H1 (cell line): ENCODE results near the gene DENND2D. TPM values are rescaled to one million over a fixed set of nuclear protein-coding genes. Genes with fewer than 3 reads are reported as not detected.

Source experiments
- CTCF ChIA-PET: fragments of 300-600 bp; sonication (Branson Sonifier 250); formaldehyde crosslinking; loops from one replicate; lab custom pipeline; 2021; ENCODE audit not compliant: partially characterized antibody; lab: Charles Lee
- POLR2A ChIA-PET: fragments of 300-600 bp; sonication (Branson Sonifier 250); formaldehyde crosslinking; loops from one replicate; lab custom pipeline; 2021; ENCODE audit warnings: inconsistent platforms; ENCODE audit not compliant: partially characterized antibody; lab: Charles Lee
- DNase-seq, 2 experiments: peaks; one replicate each; pipeline versions ENCODE4 v3.0.0 to v3.0.0-alpha.2; 2010 to 2022; ENCODE audit warnings: low spot score in 2 of 2, low read depth in 1 of 2, mixed read lengths in 1 of 2
- FAIRE-seq: peaks from 2 replicates; lab custom pipeline; 2011; peaks lifted over from hg19 to GRCh38; lab: Jason Lieb, UNC
- H2AFZ ChIP-seq: 2 replicates; pipeline ENCODE4 v1.8.1; 2012; ENCODE audit warnings: low read length, inconsistent platforms
- H2AK5ac ChIP-seq: 2 replicates; pipeline ENCODE4 v1.6.1; 2013; ENCODE audit warnings: low read depth, low read length
- H2BK120ac ChIP-seq: replicated peaks from 2 replicates; pipeline ENCODE3; 2013; ENCODE audit warnings: low read depth, low read length, inconsistent platforms
- H2BK12ac ChIP-seq: 2 replicates; pipeline ENCODE4 v1.6.1; 2013; ENCODE audit warnings: low read depth, low read length
- H2BK15ac ChIP-seq: 2 replicates; pipeline ENCODE4 v1.6.1; 2013; ENCODE audit warnings: low read length
- H2BK20ac ChIP-seq: 2 replicates; pipeline ENCODE4 v1.6.1; 2013; ENCODE audit warnings: low read length
- H2BK5ac ChIP-seq: 2 replicates; pipeline ENCODE4 v1.6.1; 2013; ENCODE audit warnings: low read depth, low read length
- H3K14ac ChIP-seq: 2 replicates; pipeline ENCODE4 v1.6.1; 2013; ENCODE audit warnings: inconsistent platforms; ENCODE audit not compliant: insufficient read length
- H3K18ac ChIP-seq: 2 replicates; pipeline ENCODE4 v1.6.1; 2013; ENCODE audit warnings: low read length; ENCODE audit errors: extremely low read depth
- H3K23ac ChIP-seq: 2 replicates; pipeline ENCODE4 v1.6.1; 2013; ENCODE audit warnings: inconsistent platforms; ENCODE audit not compliant: insufficient read length
- H3K23me2 ChIP-seq: 2 replicates; pipeline ENCODE4 v1.6.1; 2013; ENCODE audit warnings: low read depth, low read length
- H3K27ac ChIP-seq: 2 replicates; pipeline ENCODE4 v1.6.1; 2011; ENCODE audit warnings: low read depth, low read length, inconsistent platforms
- H3K27me3 ChIP-seq, 4 experiments: replicated peaks in 1 of 4; 1 replicate in 1 of 4; 2 replicates in 3 of 4; pipeline versions ENCODE4 v1.6.1 to v1.8.1; 2011 to 2013; ENCODE audit warnings: low read length in 3 of 4, mild to moderate bottlenecking in 3 of 4, inconsistent platforms in 2 of 4, mixed read lengths in 2 of 4, moderate library complexity in 1 of 4; ENCODE audit not compliant: control insufficient read depth in 3 of 4, insufficient read depth in 3 of 4; ENCODE audit errors: extremely low read depth in 1 of 4
- H3K36me3 ChIP-seq, 4 experiments: 2 replicates each; pipeline versions ENCODE4 v1.6.1 to v1.8.1; 2011 to 2013; ENCODE audit warnings: mild to moderate bottlenecking in 4 of 4, low read length in 3 of 4, moderate library complexity in 2 of 4, control low read depth in 1 of 4, inconsistent platforms in 1 of 4; ENCODE audit not compliant: insufficient read depth in 4 of 4, control insufficient read depth in 2 of 4
- H3K4ac ChIP-seq: replicated peaks from 2 replicates; pipeline ENCODE3; 2013; ENCODE audit warnings: low read length, low read depth, mixed read lengths, inconsistent platforms; ENCODE audit not compliant: insufficient read length
- H3K4me1 ChIP-seq, 4 experiments: replicated peaks in 1 of 4; 1 replicate in 1 of 4; 2 replicates in 3 of 4; pipeline versions ENCODE4 v1.6.1 to v1.8.1; 2011 to 2013; ENCODE audit warnings: low read length in 3 of 4, inconsistent platforms in 2 of 4, mixed read lengths in 1 of 4; ENCODE audit not compliant: insufficient read depth in 4 of 4, control insufficient read depth in 3 of 4
- H3K4me2 ChIP-seq, 2 experiments: 2 replicates each; pipeline versions ENCODE4 v1.6.1 to v1.8.1; 2011 to 2013; ENCODE audit warnings: low read depth in 2 of 2, low read length in 2 of 2, control low read depth in 1 of 2, inconsistent platforms in 1 of 2, mild to moderate bottlenecking in 1 of 2; ENCODE audit not compliant: insufficient read depth in 1 of 2
- H3K4me3 ChIP-seq, 4 experiments: fragments of 200-600, 300-600 bp in 1 of 4; sonication (generic), shearing (Covaris generic), sonication (Bioruptor Twin) in 1 of 4; 2 replicates each; pipeline versions ENCODE4 v1.5.1 to v1.8.1; 2011 to 2016; ENCODE audit warnings: low read length in 4 of 4, low read depth in 3 of 4, control low read depth in 2 of 4, inconsistent platforms in 2 of 4, mild to moderate bottlenecking in 2 of 4, mixed read lengths in 1 of 4, moderate library complexity in 1 of 4; ENCODE audit not compliant: insufficient read depth in 2 of 4; ENCODE audit errors: extremely low read depth in 1 of 4
- H3K56ac ChIP-seq: replicated peaks from 2 replicates; pipeline ENCODE3; 2013; ENCODE audit warnings: low read depth, mild to moderate bottlenecking, mixed read lengths, low read length, inconsistent platforms; ENCODE audit not compliant: insufficient read length
- H3K79me1 ChIP-seq: 2 replicates; pipeline ENCODE4 v1.6.1; 2013; ENCODE audit warnings: low read depth, low read length, control low read depth
- H3K79me2 ChIP-seq, 2 experiments: 2 replicates each; pipeline versions ENCODE4 v1.6.1 to v1.8.1; 2012 to 2013; ENCODE audit warnings: low read length in 2 of 2, mild to moderate bottlenecking in 2 of 2, inconsistent platforms in 1 of 2; ENCODE audit not compliant: insufficient read depth in 2 of 2, control insufficient read depth in 1 of 2
- H3K9ac ChIP-seq, 4 experiments: replicated peaks in 1 of 4; 1 replicate in 1 of 4; 2 replicates in 3 of 4; pipeline versions ENCODE4 v1.6.1 to v1.8.1; 2011 to 2013; ENCODE audit warnings: low read depth in 3 of 4, low read length in 3 of 4, control low read depth in 2 of 4, mild to moderate bottlenecking in 2 of 4, moderate library complexity in 2 of 4, inconsistent platforms in 1 of 4; ENCODE audit errors: extremely low read depth in 1 of 4
- H3K9me3 ChIP-seq, 2 experiments: 2 replicates each; pipeline versions ENCODE4 v1.6.1 to v1.8.1; 2012 to 2013; ENCODE audit warnings: mild to moderate bottlenecking in 2 of 2, moderate library complexity in 2 of 2, control low read depth in 1 of 2, inconsistent platforms in 1 of 2, low read depth in 1 of 2, low read length in 1 of 2, mixed read lengths in 1 of 2; ENCODE audit not compliant: insufficient read depth in 2 of 2
- H4K20me1 ChIP-seq, 2 experiments: replicated peaks in 1 of 2; 2 replicates each; pipeline versions ENCODE3 to v1.8.1; 2011 to 2013; ENCODE audit warnings: inconsistent platforms in 2 of 2, low read length in 2 of 2, mild to moderate bottlenecking in 1 of 2; ENCODE audit not compliant: insufficient read depth in 2 of 2, control insufficient read depth in 1 of 2
- H4K5ac ChIP-seq: 2 replicates; pipeline ENCODE4 v1.6.1; 2013; ENCODE audit warnings: low read length, low read depth, mixed read lengths, inconsistent platforms; ENCODE audit not compliant: insufficient read length
- H4K8ac ChIP-seq: 2 replicates; pipeline ENCODE4 v1.8.0; 2013; ENCODE audit warnings: mild to moderate bottlenecking, moderate library complexity, low read length, inconsistent platforms; ENCODE audit not compliant: insufficient read depth; ENCODE audit errors: extremely low read depth
- H4K91ac ChIP-seq: replicated peaks from 2 replicates; pipeline ENCODE3; 2013; ENCODE audit warnings: low read length, mixed read lengths, inconsistent platforms; ENCODE audit not compliant: insufficient read length
- CREB1 ChIP-seq: IDR thresholded peaks from 2 replicates; pipeline ENCODE4 v1.6.1; 2012; ENCODE audit warnings: inconsistent platforms
- EGR1 ChIP-seq: IDR thresholded peaks from 2 replicates; pipeline ENCODE4 v1.6.1; 2011; ENCODE audit warnings: low read depth, low read length, borderline replicate concordance
- KDM4A ChIP-seq: IDR thresholded peaks from one replicate; pipeline ENCODE4 v1.7.1; 2012; ENCODE audit warnings: low read depth, mild to moderate bottlenecking, moderate library complexity, low read length, inconsistent platforms; ENCODE audit not compliant: severe bottlenecking
- NANOG ChIP-seq: IDR thresholded peaks from 2 replicates; pipeline ENCODE4 v1.6.1; 2011; ENCODE audit warnings: low read length, low read depth, mild to moderate bottlenecking, inconsistent platforms; ENCODE audit not compliant: insufficient read depth, poor library complexity, severe bottlenecking
- SIX5 ChIP-seq: IDR thresholded peaks from 2 replicates; pipeline ENCODE4 v1.6.1; 2011; ENCODE audit warnings: mild to moderate bottlenecking, low read depth, low read length
- TAF7 ChIP-seq: optimal IDR thresholded peaks from 2 replicates; pipeline ENCODE3; 2011; ENCODE audit warnings: low read depth, mild to moderate bottlenecking, inconsistent platforms, low read length, moderate library complexity, borderline replicate concordance
- TEAD4 ChIP-seq: IDR thresholded peaks from 2 replicates; pipeline ENCODE4 v1.6.1; 2012; ENCODE audit warnings: low read depth, low read length, inconsistent platforms, mixed read lengths
- WGBS, 2 experiments: shearing (Covaris generic) in 1 of 2; methylation state at CpG; one replicate each; pipeline versions ENCODE4 v1.1.6 to v1.1.7; 2013 to 2015; ENCODE audit warnings: low lambda C conversion rate in 2 of 2, mixed read lengths in 2 of 2, inconsistent platforms in 1 of 2, low coverage in 1 of 2, missing lambda C conversion rate in 1 of 2; ENCODE audit not compliant: insufficient replicate concordance in 2 of 2, insufficient coverage in 1 of 2, insufficient read length in 1 of 2; ENCODE audit errors: extremely low coverage in 1 of 2, missing lambda C conversion rate in 1 of 2; 5-methylcytosine and 5-hydroxymethylcytosine counted together
- polyA plus RNA-seq, 7 experiments: library from polyadenylated mRNA; depleted of rRNA in 3 of 7; stranded (reverse) in 5 of 7; unstranded in 2 of 7; fragments of >200 nt in 5 of 7; fragments of 200-250 nt in 2 of 7; gene quantifications; 1 replicate in 5 of 7; 2 replicates in 1 of 7; 4 replicates in 1 of 7; pipeline versions ENCODE4 v1.2.1 to v1.2.3, GENCODE V29; 2011 to 2013; ENCODE audit warnings: missing spikeins in 2 of 7, mixed read lengths in 2 of 7
- total RNA-seq: library from RNA; stranded (reverse); fragmentation: NEBNext Ultra II Directional; extraction: Animal tissue kit (Norgen Biotek cat#: 25700); gene quantifications from 2 replicates; pipeline ENCODE4 v1.2.1, GENCODE V29; 2021

Gene DENND2D
- total and polyA plus RNA-seq, 2 of the 8 experiments (the other 6 are each of a cell fraction or from before 2014, with no cell fraction given): 0.58 to 1.6 TPM

- Histone ChIP-seq H2AFZ (no peak overlapping the region), H3K4ac (no peak overlapping the region), H3K9me3 (no peaks in the 10 kb centered on the region), H3K56ac (no peak overlapping the region), H3K14ac (no peak overlapping the region), H2BK15ac (no peak overlapping the region), H3K4me3 (no peak overlapping the region), H3K4me1 (peaks cover 0 to 6% (median 0%) of the 10 kb centered on the region in 4 experiments; a peak in 2 of 7 replicates), H3K27me3 (no peaks in the 10 kb centered on the region), H3K23me2 (no peaks in the 10 kb centered on the region; the same call in 1 of the 2 replicates), H3K79me2 (peaks cover 10 to 80% of the 10 kb centered on the region in 2 experiments), H4K20me1 (peaks cover 0 to 3% of the 10 kb centered on the region in 2 experiments), H2BK20ac (no peak overlapping the region), H4K91ac (no peak overlapping the region), H3K27ac (no peak overlapping the region), H3K18ac (no peak overlapping the region), H3K23ac (no peak overlapping the region), H4K8ac (no peak overlapping the region), H4K5ac (no peak overlapping the region), H2BK5ac (no peak overlapping the region), H3K4me2 (no peak overlapping the region), H3K79me1 (0 out of 2 replicates have a peak, but pooled peaks cover 3% of the 10 kb centered on the region), H2BK120ac (no peak overlapping the region), H2AK5ac (no peak overlapping the region), H2BK12ac (no peak overlapping the region), H3K36me3 (peaks cover 0 to 26% (median 7%) of the 10 kb centered on the region in 4 experiments; a peak in 5 of 8 replicates), H3K9ac (0 out of 7 replicates have a peak overlapping the region, but pooled peaks of 1 of the 4 experiments have one; percentile 6)
- ChIA-PET CTCF (interaction anchor here (0.5 to 1.3 kb wide), 3 partner anchors 16 to 1855 kb away, joined by 3 read pairs; no protein-coding TSS in a partner anchor), POLR2A (no interaction called here)
- TF ChIP-seq NANOG (no peak), TAF7 (no peak), EGR1 (no peak), CREB1 (no peak), KDM4A (no peak), TEAD4 (peak; percentile 51; the same call in 1 of the 2 replicates), SIX5 (no peak)
- 93% methylated on average over 2 of the region's 2 CpGs; no CpG with 5 or more reads in 1 of the 2 experiments for WGBS, 2 experiments
- DNase-seq (no peak), FAIRE-seq (no peak)
Observed at GRCh38 chr1:111145542-111145941, 54.9 kb downstream of the DENND2D start.
